HEK293 (cell line): Measurements from ENCODE around the gene MFAP1.

Experiments used
- CTCF ChIA-PET: fragments of 350-600 bp; formaldehyde crosslinking; extraction: SDS; loops from one replicate; lab custom pipeline; 2021; ENCODE audit warnings: antibody characterized with exemption; lab: Yijun Ruan, JAX
- POLR2A ChIA-PET: fragments of 300-600 bp; formaldehyde crosslinking; extraction: SDS; loops from one replicate; lab custom pipeline; 2020; ENCODE audit warnings: antibody characterized with exemption, inconsistent platforms; lab: Yijun Ruan, JAX
- H3K27ac ChIP-seq: fragments of 200-500 bp; sonication (Bioruptor generic); 2 replicates; pipeline ENCODE4 v1.5.1; 2014; ENCODE audit warnings: low read depth, low read length, control low read depth, inconsistent platforms; ENCODE audit errors: extremely low read depth
- H3K36me3 ChIP-seq, 2 experiments: fragments of 200-500 bp in 1 of 2; sonication (Bioruptor generic) in 1 of 2; 1 replicate in 1 of 2; 2 replicates in 1 of 2; pipeline ENCODE4 v1.5.1; 2014 to 2017; ENCODE audit warnings: inconsistent platforms in 2 of 2, low read length in 2 of 2; ENCODE audit not compliant: control insufficient read depth in 2 of 2, insufficient read depth in 1 of 2
- H3K4me1 ChIP-seq: fragments of 200-500 bp; sonication (Bioruptor generic); 2 replicates; pipeline ENCODE4 v1.5.1; 2014; ENCODE audit warnings: mild to moderate bottlenecking, low read length, inconsistent platforms; ENCODE audit not compliant: control insufficient read depth, insufficient read depth
- H3K4me3 ChIP-seq: 2 replicates; pipeline ENCODE4 v1.5.1; 2011; ENCODE audit warnings: low read depth, mild to moderate bottlenecking, control low read depth, low read length, moderate library complexity
- H3K9me3 ChIP-seq: fragments of 200-500 bp; sonication (Bioruptor generic); 2 replicates; pipeline ENCODE4 v1.5.1; 2014; ENCODE audit warnings: low read depth, low read length, inconsistent platforms; ENCODE audit not compliant: control insufficient read depth, insufficient read depth
- KLF7 ChIP-seq: fragments of 450-650 bp; formaldehyde crosslinking; IDR thresholded peaks from 2 replicates; pipeline ENCODE4 v1.5.1; 2016; ENCODE audit warnings: missing biosample characterization, missing genetic modification characterization, borderline replicate concordance
- MEIS1 ChIP-seq: sonication (generic); formaldehyde crosslinking; IDR thresholded peaks from 2 replicates; pipeline ENCODE4 v1.8.1; 2022; ENCODE audit warnings: missing genetic modification reagents, mild to moderate bottlenecking, borderline replicate concordance
- SALL2 ChIP-seq: fragments of 450-650 bp; formaldehyde crosslinking; IDR thresholded peaks from 2 replicates; pipeline ENCODE4 v1.5.0; 2017; ENCODE audit warnings: missing biosample characterization, mild to moderate bottlenecking, missing genetic modification characterization, borderline replicate concordance
- ZFP37 ChIP-seq: fragments of 450-650 bp; formaldehyde crosslinking; IDR thresholded peaks from 2 replicates; pipeline ENCODE4 v1.5.1; 2016; ENCODE audit warnings: missing biosample characterization, missing genetic modification characterization
- ZNF10 ChIP-seq: fragments of 450-650 bp; formaldehyde crosslinking; IDR thresholded peaks from 2 replicates; pipeline ENCODE4 v1.5.1; 2017; ENCODE audit warnings: missing biosample characterization, missing genetic modification characterization
- ZNF174 ChIP-seq: fragments of 450-650 bp; formaldehyde crosslinking; IDR thresholded peaks from 2 replicates; pipeline ENCODE4 v1.5.0; 2017; ENCODE audit warnings: missing biosample characterization, mild to moderate bottlenecking, missing genetic modification characterization
- ZNF274 ChIP-seq, 2 experiments: fragments of 200-500 bp in 1 of 2; fragments of 450-650 bp in 1 of 2; sonication (Bioruptor generic) in 1 of 2; formaldehyde crosslinking in 1 of 2; IDR thresholded peaks; 2 replicates each; pipeline versions ENCODE4 v1.5.1 to v1.6.1; 2014 to 2016; ENCODE audit warnings: borderline replicate concordance in 1 of 2, inconsistent platforms in 1 of 2, low read length in 1 of 2, missing biosample characterization in 1 of 2, missing genetic modification characterization in 1 of 2
- ZNF335 ChIP-seq: fragments of 450-650 bp; formaldehyde crosslinking; conservative IDR thresholded peaks from 2 replicates; pipeline ENCODE4 v1.5.1; 2016; ENCODE audit warnings: missing biosample characterization, missing genetic modification characterization
- ZNF354C ChIP-seq: fragments of 450-650 bp; formaldehyde crosslinking; IDR thresholded peaks from 2 replicates; pipeline ENCODE4 v1.5.1; 2016; ENCODE audit warnings: missing biosample characterization, missing genetic modification characterization, low read depth, borderline replicate concordance
- ZNF366 ChIP-seq: fragments of 450-650 bp; formaldehyde crosslinking; conservative IDR thresholded peaks from 2 replicates; pipeline ENCODE4 v1.5.1; 2016; ENCODE audit warnings: missing biosample characterization, missing genetic modification characterization
- ZNF571 ChIP-seq: fragments of 450-650 bp; formaldehyde crosslinking; IDR thresholded peaks from 2 replicates; pipeline ENCODE4 v1.5.0; 2017; ENCODE audit warnings: missing biosample characterization, missing genetic modification characterization
- ZNF660 ChIP-seq: fragments of 450-650 bp; IDR thresholded peaks from 2 replicates; pipeline ENCODE4 v1.5.1; 2018; ENCODE audit warnings: missing biosample characterization, mild to moderate bottlenecking, missing genetic modification characterization
- ZNF768 ChIP-seq: fragments of 450-650 bp; formaldehyde crosslinking; IDR thresholded peaks from 2 replicates; pipeline ENCODE4 v1.5.1; 2018; ENCODE audit warnings: missing biosample characterization, mild to moderate bottlenecking, missing genetic modification characterization
- TF ChIP-seq, protein P1 (sequence below): fragments of 450-650 bp; IDR thresholded peaks from 2 replicates; pipeline ENCODE4 v1.5.1; 2018; ENCODE audit warnings: missing biosample characterization, mild to moderate bottlenecking, missing genetic modification characterization
- TF ChIP-seq, protein P2 (sequence below): fragments of 450-650 bp; formaldehyde crosslinking; IDR thresholded peaks from 2 replicates; pipeline ENCODE4 v1.5.1; 2016; ENCODE audit warnings: missing biosample characterization, missing genetic modification characterization, borderline replicate concordance
- TF ChIP-seq, protein P3 (sequence below): fragments of 450-650 bp; formaldehyde crosslinking; IDR thresholded peaks from 2 replicates; pipeline ENCODE4 v1.5.1; 2016; ENCODE audit warnings: missing biosample characterization, missing genetic modification characterization

MFAP1 gene

DNA sequence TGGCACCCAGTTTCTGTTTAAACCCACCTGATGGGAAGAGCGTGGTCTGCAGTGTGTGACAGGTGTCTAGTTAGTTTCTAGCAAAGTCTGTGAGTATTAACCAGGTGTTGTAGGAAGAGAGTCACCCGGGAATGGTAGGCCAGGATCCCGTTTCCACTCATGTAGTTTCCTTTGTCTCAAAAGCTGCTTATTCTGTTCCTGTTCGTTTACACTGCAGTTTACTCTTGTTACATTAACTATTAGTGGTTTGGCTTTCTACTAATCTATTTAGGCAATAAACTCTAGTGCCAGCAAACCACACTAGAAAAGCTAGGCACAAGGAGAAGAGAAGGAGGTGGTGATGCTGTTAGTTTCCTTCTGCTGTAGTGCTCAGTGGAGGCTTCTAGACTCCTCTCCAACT is 35.1 kb upstream of the MFAP1 start:
- no peak for TF ChIP-seq ZNF335
- TF ChIP-seq ZNF366 (tag by site-specific recombination): no peak
- TF ChIP-seq, protein P1, sequence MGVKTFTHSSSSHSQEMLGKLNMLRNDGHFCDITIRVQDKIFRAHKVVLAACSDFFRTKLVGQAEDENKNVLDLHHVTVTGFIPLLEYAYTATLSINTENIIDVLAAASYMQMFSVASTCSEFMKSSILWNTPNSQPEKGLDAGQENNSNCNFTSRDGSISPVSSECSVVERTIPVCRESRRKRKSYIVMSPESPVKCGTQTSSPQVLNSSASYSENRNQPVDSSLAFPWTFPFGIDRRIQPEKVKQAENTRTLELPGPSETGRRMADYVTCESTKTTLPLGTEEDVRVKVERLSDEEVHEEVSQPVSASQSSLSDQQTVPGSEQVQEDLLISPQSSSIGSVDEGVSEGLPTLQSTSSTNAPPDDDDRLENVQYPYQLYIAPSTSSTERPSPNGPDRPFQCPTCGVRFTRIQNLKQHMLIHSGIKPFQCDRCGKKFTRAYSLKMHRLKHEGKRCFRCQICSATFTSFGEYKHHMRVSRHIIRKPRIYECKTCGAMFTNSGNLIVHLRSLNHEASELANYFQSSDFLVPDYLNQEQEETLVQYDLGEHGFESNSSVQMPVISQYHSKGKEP: no peak
- TF ChIP-seq KLF7 (tag by site-specific recombination): no peak
- no peak for TF ChIP-seq ZNF768 (tag by site-specific recombination)
- no peak for TF ChIP-seq ZNF10 (tag by site-specific recombination)
- no peak for TF ChIP-seq ZNF174 (tag by site-specific recombination)
- H3K36me3 ChIP-seq: peaks cover 36 to 73% of the 10 kb centered on the region in 2 experiments
- H3K27ac ChIP-seq: no peak overlapping the region
- no peaks in the 10 kb centered on the region for H3K9me3 ChIP-seq
- POLR2A ChIA-PET: no interaction called here
- CTCF ChIA-PET: no interaction called here
- no peak overlapping the region for H3K4me3 ChIP-seq
- no peaks in the 10 kb centered on the region for H3K4me1 ChIP-seq

DNA sequence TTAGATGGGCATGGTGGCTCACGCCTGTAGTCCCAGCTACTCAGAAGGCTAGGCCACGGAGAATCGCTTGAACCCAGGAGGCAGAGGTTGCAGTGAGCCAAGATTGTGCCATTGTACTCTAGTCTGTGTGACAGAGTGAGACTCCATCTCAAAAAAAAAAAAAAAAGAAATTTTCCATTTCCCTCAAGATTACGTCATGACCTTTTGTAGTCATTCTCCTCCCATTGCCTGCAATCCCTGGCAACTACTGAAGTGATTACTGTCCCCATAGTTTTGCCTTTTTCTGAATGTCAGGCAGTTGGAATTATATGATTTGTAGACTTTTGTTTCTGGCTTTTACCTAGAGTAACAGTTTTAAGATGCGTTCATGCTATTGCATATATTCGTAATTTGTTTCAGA is 30.3 kb upstream of the MFAP1 start:
- TF ChIP-seq ZNF274 (IDR thresholded peaks at IDR 0.05; ENCODE audit: low read length): no peak
- TF ChIP-seq ZNF274 (tag by site-specific recombination; IDR thresholded peaks at IDR 0.05; ENCODE audit: borderline replicate concordance): no peak
- TF ChIP-seq ZNF660 (tag by site-specific recombination): no peak
- no peak for TF ChIP-seq ZFP37
- TF ChIP-seq, protein P2, sequence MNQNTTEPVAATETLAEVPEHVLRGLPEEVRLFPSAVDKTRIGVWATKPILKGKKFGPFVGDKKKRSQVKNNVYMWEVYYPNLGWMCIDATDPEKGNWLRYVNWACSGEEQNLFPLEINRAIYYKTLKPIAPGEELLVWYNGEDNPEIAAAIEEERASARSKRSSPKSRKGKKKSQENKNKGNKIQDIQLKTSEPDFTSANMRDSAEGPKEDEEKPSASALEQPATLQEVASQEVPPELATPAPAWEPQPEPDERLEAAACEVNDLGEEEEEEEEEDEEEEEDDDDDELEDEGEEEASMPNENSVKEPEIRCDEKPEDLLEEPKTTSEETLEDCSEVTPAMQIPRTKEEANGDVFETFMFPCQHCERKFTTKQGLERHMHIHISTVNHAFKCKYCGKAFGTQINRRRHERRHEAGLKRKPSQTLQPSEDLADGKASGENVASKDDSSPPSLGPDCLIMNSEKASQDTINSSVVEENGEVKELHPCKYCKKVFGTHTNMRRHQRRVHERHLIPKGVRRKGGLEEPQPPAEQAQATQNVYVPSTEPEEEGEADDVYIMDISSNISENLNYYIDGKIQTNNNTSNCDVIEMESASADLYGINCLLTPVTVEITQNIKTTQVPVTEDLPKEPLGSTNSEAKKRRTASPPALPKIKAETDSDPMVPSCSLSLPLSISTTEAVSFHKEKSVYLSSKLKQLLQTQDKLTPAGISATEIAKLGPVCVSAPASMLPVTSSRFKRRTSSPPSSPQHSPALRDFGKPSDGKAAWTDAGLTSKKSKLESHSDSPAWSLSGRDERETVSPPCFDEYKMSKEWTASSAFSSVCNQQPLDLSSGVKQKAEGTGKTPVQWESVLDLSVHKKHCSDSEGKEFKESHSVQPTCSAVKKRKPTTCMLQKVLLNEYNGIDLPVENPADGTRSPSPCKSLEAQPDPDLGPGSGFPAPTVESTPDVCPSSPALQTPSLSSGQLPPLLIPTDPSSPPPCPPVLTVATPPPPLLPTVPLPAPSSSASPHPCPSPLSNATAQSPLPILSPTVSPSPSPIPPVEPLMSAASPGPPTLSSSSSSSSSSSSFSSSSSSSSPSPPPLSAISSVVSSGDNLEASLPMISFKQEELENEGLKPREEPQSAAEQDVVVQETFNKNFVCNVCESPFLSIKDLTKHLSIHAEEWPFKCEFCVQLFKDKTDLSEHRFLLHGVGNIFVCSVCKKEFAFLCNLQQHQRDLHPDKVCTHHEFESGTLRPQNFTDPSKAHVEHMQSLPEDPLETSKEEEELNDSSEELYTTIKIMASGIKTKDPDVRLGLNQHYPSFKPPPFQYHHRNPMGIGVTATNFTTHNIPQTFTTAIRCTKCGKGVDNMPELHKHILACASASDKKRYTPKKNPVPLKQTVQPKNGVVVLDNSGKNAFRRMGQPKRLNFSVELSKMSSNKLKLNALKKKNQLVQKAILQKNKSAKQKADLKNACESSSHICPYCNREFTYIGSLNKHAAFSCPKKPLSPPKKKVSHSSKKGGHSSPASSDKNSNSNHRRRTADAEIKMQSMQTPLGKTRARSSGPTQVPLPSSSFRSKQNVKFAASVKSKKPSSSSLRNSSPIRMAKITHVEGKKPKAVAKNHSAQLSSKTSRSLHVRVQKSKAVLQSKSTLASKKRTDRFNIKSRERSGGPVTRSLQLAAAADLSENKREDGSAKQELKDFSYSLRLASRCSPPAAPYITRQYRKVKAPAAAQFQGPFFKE (tag by site-specific recombination): no peak
- TF ChIP-seq SALL2: no peak
- no peak for TF ChIP-seq ZNF571 (tag by site-specific recombination)
- no peak for TF ChIP-seq ZNF10 (tag by site-specific recombination)
- no peak for TF ChIP-seq ZNF354C
- TF ChIP-seq, protein P3, sequence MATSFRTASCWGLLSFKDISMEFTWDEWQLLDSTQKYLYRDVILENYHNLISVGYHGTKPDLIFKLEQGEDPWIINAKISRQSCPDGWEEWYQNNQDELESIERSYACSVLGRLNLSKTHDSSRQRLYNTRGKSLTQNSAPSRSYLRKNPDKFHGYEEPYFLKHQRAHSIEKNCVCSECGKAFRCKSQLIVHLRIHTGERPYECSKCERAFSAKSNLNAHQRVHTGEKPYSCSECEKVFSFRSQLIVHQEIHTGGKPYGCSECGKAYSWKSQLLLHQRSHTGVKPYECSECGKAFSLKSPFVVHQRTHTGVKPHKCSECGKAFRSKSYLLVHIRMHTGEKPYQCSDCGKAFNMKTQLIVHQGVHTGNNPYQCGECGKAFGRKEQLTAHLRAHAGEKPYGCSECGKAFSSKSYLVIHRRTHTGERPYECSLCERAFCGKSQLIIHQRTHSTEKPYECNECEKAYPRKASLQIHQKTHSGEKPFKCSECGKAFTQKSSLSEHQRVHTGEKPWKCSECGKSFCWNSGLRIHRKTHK: no peak
- no peak for TF ChIP-seq MEIS1
- no peaks in the 10 kb centered on the region for H3K4me1 ChIP-seq
- ChIA-PET POLR2A (no interaction called here), CTCF (interaction anchor here (0.6 kb wide), 1 partner anchor 20 kb away, joined by 3 read pairs; no protein-coding TSS in a partner anchor)
- peaks cover 36 to 82% of the 10 kb centered on the region in 2 experiments for H3K36me3 ChIP-seq
- no peak overlapping the region for H3K27ac ChIP-seq
- no peaks in the 10 kb centered on the region for H3K9me3 ChIP-seq
- H3K4me3 ChIP-seq: no peak overlapping the region
